ENCODE data around the gene GCG. TPM values are rescaled to one million over a fixed set of nuclear protein-coding genes. Genes with fewer than 3 reads are reported as not detected.

GCG gene
- total RNA-seq, 2 experiments from 2014 or later, result not detected

DNA sequence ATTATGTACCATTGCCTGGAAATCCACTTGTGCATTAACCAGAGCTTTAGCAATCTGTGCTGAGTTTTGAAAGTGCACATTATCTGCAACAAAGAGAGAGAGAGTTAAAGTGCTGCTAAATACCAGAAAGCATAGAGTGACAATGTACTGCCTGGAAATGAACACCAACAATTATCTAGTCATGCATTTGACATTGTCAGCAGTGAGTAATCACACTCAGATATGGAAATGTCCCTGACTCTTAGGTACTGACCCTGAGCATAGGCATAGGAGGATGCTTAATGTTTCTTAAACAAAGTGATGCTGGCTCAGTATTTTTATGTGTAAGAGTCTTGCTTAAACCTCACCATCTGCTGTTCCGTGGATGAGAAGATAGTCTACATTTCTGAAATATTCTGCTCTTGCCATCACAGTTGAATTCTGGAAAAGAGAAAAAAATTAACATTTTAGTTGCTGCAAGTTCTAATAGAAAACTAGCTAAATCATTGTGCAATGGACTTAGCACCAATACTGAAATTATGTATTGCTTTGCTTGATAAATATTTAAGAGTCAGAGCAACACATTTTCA is 20.8 kb upstream of the GCG start:
- Mint-ChIP-seq H3K4me1 (peaks cover 5% of the 10 kb centered on the region), H3K27ac (no peak overlapping the region), H3K9me3 (no peaks in the 10 kb centered on the region), H3K4me3 (no peak overlapping the region), H3K36me3 (no peaks in the 10 kb centered on the region), H3K27me3 (peaks cover 57% of the 10 kb centered on the region)
- DNase-seq (no peak), ATAC-seq (ENCODE audit: low read depth) (no peak)
- POLR2A ChIA-PET, result no interaction called here

DNA sequence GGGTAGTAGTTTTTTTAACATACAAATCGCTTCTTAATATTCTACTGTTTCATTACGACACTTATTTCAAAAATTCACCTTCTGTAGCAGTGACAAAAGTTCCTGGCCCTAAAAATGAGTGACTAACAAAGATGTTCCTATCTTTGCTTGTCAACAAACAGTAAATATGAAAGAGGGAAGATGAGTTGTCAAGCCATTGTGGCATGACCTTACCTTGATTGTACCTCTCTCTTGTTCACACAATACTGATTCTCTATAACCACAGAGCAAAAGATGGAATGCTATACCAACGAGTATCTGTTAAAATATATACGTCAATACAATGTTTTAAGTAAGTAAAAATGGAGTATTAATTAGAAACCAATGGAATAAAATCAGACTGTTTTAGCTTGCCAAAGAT is 14.7 kb upstream of the GCG start:
- no peak for DNase-seq
- POLR2A ChIA-PET, result no interaction called here
- peaks cover 38% of the 10 kb centered on the region for H3K27me3 Mint-ChIP-seq
- no peaks in the 10 kb centered on the region for H3K36me3 Mint-ChIP-seq
- H3K4me3 Mint-ChIP-seq, result no peak overlapping the region
- no peak for ATAC-seq (ENCODE audit: low read depth)
- no peaks in the 10 kb centered on the region for H3K9me3 Mint-ChIP-seq
- H3K27ac Mint-ChIP-seq, result no peak overlapping the region
- H3K4me1 Mint-ChIP-seq, result peaks cover 5% of the 10 kb centered on the region

DNA sequence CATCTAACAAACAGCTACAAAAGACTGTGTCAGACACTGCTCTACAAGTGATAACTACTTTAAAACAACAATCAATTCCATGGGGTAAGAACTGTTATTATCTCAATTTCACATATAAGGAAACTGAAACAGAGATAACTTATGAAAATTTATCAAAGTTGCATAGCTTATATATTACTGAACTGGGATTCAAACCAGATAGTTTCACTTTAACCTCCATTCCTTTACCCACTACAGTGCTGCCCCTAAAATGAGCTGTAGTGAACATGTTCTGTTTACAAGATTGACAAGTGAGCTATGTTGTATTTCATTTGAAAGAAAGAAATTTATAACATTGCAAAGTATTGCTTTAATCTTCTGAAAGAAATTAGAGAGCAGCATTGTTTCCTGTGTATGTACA is 14.1 kb upstream of the GCG start:
- Mint-ChIP-seq H3K36me3 (no peaks in the 10 kb centered on the region), H3K9me3 (no peaks in the 10 kb centered on the region), H3K4me1 (peaks cover 5% of the 10 kb centered on the region), H3K27ac (no peak overlapping the region), H3K4me3 (no peak overlapping the region), H3K27me3 (peaks cover 38% of the 10 kb centered on the region)
- POLR2A ChIA-PET, result no interaction called here
- ATAC-seq (ENCODE audit: low read depth) (no peak), DNase-seq (no peak)

DNA sequence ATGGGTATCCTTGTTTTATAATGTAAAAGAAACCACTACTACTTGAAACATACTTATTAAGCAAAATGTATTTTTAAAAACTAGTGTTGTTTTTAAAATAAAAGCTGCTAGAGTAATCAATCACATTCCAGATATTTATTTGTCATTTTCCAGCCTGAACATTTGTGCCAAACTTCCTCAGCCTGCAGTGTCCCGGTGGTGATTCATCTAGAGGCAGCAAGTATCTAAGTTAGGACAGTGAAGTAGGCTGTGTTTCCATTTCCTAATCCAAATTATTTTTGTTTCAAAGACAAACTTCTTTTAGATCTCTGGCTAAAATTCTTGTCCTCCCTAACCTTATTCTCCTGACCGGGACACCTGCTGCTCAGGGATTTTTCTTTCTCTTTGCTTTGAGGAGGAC is 12.8 kb upstream of the GCG start:
- Mint-ChIP-seq H3K27ac (no peak overlapping the region), H3K27me3 (peaks cover 30% of the 10 kb centered on the region), H3K4me1 (no peaks in the 10 kb centered on the region), H3K9me3 (no peaks in the 10 kb centered on the region), H3K4me3 (no peak overlapping the region), H3K36me3 (no peaks in the 10 kb centered on the region)
- DNase-seq (no peak), ATAC-seq (ENCODE audit: low read depth) (no peak)
- POLR2A ChIA-PET, result no interaction called here

DNA sequence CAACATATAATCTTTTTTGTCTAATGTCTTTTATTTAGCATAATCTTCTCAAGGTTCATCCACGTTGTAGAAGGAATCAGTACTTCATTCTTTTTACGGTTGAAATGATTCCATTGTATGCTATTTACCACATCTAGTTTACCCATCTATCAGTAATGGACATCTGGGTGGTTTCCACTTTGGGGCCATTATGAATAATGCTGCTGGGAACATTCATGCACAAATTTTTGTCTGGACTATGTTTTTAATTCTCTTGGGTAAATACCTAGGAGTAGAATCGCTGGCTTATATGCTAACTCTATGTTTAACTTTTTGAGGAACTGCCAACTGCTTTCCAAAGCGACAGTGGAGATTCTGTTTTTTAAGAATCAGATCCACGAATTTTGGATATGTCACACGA is 7.4 kb upstream of the GCG start:
- ATAC-seq (ENCODE audit: low read depth) (no peak), DNase-seq (no peak)
- H3K4me3 Mint-ChIP-seq, result no peak overlapping the region
- no peak overlapping the region for H3K27ac Mint-ChIP-seq
- H3K27me3 Mint-ChIP-seq, result peaks cover 16% of the 10 kb centered on the region
- H3K4me1 Mint-ChIP-seq, result no peaks in the 10 kb centered on the region
- POLR2A ChIA-PET, result no interaction called here
- H3K36me3 Mint-ChIP-seq, result no peaks in the 10 kb centered on the region
- H3K9me3 Mint-ChIP-seq, result no peaks in the 10 kb centered on the region

DNA sequence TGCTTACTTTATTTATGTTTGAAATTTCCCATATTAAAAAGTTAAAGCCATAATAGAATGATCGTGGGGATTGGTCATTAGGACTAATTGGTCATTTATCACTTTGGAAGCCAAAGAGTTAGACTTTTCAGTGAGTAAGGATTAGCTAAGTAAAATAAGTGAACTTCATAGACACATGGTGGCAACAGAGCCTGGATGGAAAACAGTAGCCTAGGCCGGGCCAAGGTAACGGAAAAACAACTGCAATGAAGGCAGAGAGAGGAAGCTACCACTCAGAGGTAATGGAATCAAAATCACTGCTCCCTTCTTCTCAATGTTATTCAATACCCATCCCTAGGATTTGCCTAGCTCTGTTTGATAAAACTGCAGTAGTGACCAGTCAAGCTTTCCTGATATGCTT is 4.1 kb upstream of the GCG start:
- ATAC-seq (ENCODE audit: low read depth), result no peak
- Mint-ChIP-seq H3K27ac (no peak overlapping the region), H3K4me3 (no peak overlapping the region), H3K27me3 (peaks cover 35% of the 10 kb centered on the region), H3K9me3 (no peaks in the 10 kb centered on the region), H3K36me3 (no peaks in the 10 kb centered on the region), H3K4me1 (peaks cover 3% of the 10 kb centered on the region)
- POLR2A ChIA-PET, result no interaction called here
- no peak for DNase-seq

DNA sequence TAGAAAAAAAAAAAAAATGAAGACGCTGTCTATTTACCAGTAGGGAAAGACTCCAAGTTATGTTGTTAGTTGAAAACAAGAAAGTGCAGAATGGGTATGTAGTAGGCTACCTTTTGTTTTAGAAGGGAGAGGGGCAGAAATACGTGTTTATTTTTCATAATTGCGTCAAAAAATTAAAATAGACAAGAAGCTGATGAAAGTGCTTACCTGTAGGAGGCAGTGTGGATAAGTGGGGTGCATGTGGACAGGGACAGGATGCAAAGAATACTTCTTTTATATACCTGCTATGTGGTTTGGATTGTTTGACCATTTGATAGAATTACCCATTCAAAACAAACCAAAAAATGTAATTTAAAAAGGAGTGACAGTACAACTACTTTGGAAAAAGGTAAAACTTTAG is 3.0 kb upstream of the GCG start:
- DNase-seq (no peak), ATAC-seq (ENCODE audit: low read depth) (no peak)
- Mint-ChIP-seq H3K27me3 (peaks cover 43% of the 10 kb centered on the region), H3K9me3 (no peaks in the 10 kb centered on the region), H3K4me3 (no peak overlapping the region), H3K27ac (no peak overlapping the region), H3K4me1 (peaks cover 3% of the 10 kb centered on the region), H3K36me3 (no peaks in the 10 kb centered on the region)
- POLR2A ChIA-PET, result no interaction called here

DNA sequence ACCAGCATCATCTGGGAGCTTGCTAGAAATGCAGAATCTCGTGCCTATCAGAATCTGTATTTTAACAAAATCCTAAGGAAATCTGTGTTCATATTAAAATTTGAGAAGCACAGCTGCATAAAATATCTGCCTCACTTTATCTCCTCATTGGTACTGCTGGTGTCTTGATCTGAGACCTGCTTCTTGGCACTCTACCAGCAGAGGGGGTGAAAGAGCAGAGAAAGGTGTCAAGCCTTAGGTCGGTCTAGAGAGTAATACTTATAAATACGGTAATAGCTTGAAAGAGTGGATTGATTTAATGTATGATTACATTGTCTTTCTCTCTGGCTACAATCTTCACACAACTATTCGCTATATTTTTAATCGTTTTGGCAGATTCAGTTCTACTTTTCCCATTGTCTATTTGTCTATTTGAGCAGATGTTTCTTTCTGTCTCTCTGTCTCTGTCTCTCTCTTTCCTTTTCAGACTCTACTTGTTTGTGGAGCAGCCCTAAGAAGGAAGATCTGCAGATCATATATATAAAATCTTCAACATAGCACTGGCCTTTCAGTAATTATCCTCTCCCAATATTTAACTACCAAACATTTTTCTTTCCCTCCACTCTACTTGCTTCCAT is 1.7 kb upstream of the GCG start:
- peak; percentile 35 for DNase-seq
- Mint-ChIP-seq H3K4me1 (peaks cover 3% of the 10 kb centered on the region), H3K36me3 (no peaks in the 10 kb centered on the region), H3K27ac (no peak overlapping the region), H3K27me3 (peaks cover 49% of the 10 kb centered on the region), H3K4me3 (peak overlapping the region; percentile 7), H3K9me3 (no peaks in the 10 kb centered on the region)
- peak; percentile 93 for ATAC-seq (ENCODE audit: low read depth)
- POLR2A ChIA-PET, result no interaction called here

DNA sequence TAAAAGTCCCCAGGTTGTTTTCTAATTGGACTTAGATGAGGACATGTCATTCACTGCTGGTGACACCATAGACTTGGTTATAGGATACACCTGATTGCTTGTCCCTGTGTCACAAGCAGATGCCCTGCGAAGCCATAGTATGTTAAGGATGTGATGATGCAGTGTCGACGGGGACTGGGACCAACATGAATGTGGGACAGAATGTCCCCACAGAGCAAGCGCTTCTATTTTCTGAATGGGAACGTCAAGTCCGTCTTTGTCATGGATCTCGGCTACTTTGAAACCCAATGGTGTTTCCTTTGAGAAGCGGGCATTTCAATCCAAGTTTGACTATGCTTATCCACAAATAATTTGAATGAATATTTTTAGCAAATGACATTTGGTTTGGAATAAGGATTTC is 2.1 kb downstream of the GCG start:
- POLR2A ChIA-PET, result no interaction called here
- Mint-ChIP-seq H3K27me3 (peaks cover 59% of the 10 kb centered on the region), H3K4me1 (peaks cover 3% of the 10 kb centered on the region), H3K36me3 (no peaks in the 10 kb centered on the region), H3K9me3 (no peaks in the 10 kb centered on the region), H3K4me3 (no peak overlapping the region), H3K27ac (no peak overlapping the region)
- no peak for DNase-seq
- ATAC-seq (ENCODE audit: low read depth), result no peak

DNA sequence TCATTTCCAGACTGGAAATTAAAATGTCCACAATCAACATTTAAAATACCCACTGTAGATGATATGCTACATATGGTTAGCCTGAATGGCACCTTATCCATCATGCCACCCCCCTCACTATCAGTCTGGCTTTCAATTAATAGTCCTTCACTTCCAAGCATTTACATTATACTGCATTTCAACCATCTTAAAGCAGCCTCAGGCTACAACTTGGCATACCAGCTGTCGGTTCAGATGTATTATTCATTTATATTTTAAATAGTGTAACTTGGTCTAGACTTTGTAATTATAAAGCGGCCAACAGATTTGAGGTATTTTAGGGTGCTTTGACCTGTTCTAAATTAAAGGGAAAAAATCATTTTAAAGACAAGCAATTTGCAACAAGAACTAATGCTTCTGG is 2.6 kb downstream of the GCG start:
- POLR2A ChIA-PET, result no interaction called here
- no peak overlapping the region for H3K4me3 Mint-ChIP-seq
- no peak for DNase-seq
- no peak for ATAC-seq (ENCODE audit: low read depth)
- H3K36me3 Mint-ChIP-seq, result no peaks in the 10 kb centered on the region
- peaks cover 3% of the 10 kb centered on the region for H3K4me1 Mint-ChIP-seq
- H3K27ac Mint-ChIP-seq, result no peak overlapping the region
- peaks cover 55% of the 10 kb centered on the region for H3K27me3 Mint-ChIP-seq
- H3K9me3 Mint-ChIP-seq, result no peaks in the 10 kb centered on the region

DNA sequence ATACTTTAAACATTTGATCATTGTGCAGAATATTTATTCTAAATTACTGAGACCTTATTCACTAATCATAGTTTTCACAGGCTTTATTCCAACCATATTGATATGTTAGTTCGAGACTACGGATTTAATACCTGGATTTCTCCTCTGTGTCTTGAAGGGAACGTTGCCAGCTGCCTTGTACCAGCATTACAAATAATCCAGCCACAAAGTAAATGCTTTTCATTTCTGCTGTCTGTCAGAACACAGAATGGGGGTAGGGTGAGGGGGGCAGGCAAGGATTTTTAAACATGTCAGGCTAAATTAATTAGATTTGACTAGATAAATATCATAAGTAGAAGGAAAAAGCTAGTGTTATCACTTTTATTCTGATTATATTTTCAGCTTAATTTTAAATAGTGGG is 3.1 kb downstream of the GCG start:
- no peak for ATAC-seq (ENCODE audit: low read depth)
- Mint-ChIP-seq H3K4me3 (no peak overlapping the region), H3K36me3 (no peaks in the 10 kb centered on the region), H3K27me3 (peaks cover 51% of the 10 kb centered on the region), H3K27ac (no peak overlapping the region), H3K4me1 (peaks cover 2% of the 10 kb centered on the region), H3K9me3 (no peaks in the 10 kb centered on the region)
- no peak for DNase-seq
- POLR2A ChIA-PET, result no interaction called here

DNA sequence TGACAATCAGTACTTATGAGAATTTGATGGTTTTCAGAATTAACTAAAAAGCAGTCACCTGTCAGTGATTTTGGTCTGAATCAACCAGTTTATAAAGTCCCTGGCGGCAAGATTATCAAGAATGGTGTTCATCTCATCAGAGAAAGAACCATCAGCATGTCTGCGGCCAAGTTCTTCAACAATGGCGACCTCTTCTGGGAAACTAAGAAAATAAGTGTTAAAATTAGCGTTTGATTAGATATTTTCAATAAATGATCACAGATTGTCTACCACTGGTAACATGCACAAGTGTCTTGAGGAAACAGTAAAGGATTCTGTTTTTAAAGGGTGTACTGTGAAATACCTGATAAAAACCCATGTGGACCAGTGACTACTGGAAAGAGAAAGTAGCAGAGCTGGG is 8.1 kb downstream of the GCG start:
- no peak for ATAC-seq (ENCODE audit: low read depth)
- H3K4me3 Mint-ChIP-seq, result no peak overlapping the region

DNA sequence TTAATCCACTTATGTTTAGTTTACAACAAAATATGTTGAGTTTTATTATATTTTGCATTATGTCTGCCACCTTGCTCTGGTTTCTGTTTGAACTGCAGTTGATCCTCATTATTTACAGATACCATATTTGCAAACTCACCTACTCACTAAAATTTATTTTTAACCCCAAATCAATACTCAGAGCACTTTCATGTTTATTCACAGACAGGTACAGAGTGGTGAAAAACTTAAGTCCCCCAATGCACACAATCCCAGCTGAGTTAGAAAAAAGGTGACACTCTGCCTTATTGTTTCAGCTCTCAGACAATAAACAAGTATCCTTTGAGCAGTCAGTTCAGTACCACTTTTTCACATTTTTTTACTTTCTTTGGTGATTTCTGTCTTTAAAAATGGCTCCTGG is 13.7 kb downstream of the GCG start:
- Mint-ChIP-seq H3K27ac (no peak overlapping the region), H3K4me3 (no peak overlapping the region), H3K36me3 (no peaks in the 10 kb centered on the region), H3K9me3 (no peaks in the 10 kb centered on the region), H3K4me1 (no peaks in the 10 kb centered on the region), H3K27me3 (peaks cover 29% of the 10 kb centered on the region)
- DNase-seq, result no peak
- POLR2A ChIA-PET, result no interaction called here
- no peak for ATAC-seq (ENCODE audit: low read depth)

More for the DNA sequence above, 8.1 kb downstream of the GCG start:
- Mint-ChIP-seq H3K27me3 (peaks cover 35% of the 10 kb centered on the region), H3K36me3 (no peaks in the 10 kb centered on the region), H3K4me1 (no peaks in the 10 kb centered on the region), H3K9me3 (no peaks in the 10 kb centered on the region), H3K27ac (no peak overlapping the region)
- POLR2A ChIA-PET, result no interaction called here
- DNase-seq, result no peak

DNA sequence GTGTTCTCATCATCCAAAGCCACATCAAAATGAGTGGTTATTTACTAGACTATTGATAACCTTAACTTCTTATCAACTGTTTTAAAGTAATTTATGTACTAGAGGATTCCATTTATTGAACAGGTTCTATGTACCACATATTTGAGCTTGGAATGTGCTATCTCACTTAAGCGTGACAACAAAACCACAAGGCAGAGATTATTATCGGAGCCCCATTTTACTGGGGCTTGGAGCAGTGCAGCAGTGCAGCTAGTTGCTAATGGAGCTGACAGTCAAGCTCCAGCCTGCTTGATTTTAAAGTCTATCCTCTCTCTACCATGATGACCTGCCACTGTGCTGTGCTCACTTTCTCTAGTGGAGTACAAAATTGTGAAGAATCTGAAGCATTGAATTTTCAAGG is 24.6 kb downstream of the GCG start:
- H3K27ac Mint-ChIP-seq, result no peak overlapping the region
- no peak overlapping the region for H3K4me3 Mint-ChIP-seq
- no peak for ATAC-seq (ENCODE audit: low read depth)
- H3K9me3 Mint-ChIP-seq, result no peaks in the 10 kb centered on the region
- H3K36me3 Mint-ChIP-seq, result peaks cover 3% of the 10 kb centered on the region
- H3K27me3 Mint-ChIP-seq, result no peaks in the 10 kb centered on the region
- no peak for DNase-seq
- H3K4me1 Mint-ChIP-seq, result peaks cover 18% of the 10 kb centered on the region
- POLR2A ChIA-PET, result no interaction called here

DNA sequence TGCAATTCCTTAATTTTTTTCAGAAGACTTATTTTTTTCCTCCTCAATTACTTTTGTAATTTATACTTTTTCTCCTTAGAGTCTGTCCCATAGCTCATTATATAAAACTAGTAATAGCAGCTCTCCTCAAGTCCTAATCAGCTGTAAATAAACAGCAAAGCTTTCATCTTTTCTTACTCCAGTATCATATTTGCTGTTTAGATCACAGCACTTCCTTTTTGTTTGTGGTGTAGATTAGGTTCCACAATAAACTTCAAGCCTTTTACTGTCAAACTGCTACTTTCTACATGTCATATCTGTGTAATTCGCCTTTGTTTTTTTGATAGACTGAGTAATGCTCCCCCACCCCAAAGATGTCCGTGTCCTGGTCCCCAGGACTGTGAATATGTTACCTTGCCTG is 25.5 kb downstream of the GCG start:
- POLR2A ChIA-PET, result interaction anchor here (0.7 to 1.7 kb wide), 3 partner anchors 67 to 134 kb away, joined by 3 to 5 read pairs (median 3); no protein-coding TSS in a partner anchor
- Mint-ChIP-seq H3K4me3 (peak overlapping the region; percentile 3), H3K36me3 (peaks cover 3% of the 10 kb centered on the region), H3K4me1 (peaks cover 18% of the 10 kb centered on the region), H3K27ac (peak overlapping the region; percentile 5), H3K27me3 (no peaks in the 10 kb centered on the region), H3K9me3 (no peaks in the 10 kb centered on the region)
- DNase-seq (no peak), ATAC-seq (ENCODE audit: low read depth) (no peak)
